NCI-H146 treated with DMSO at 0.1 percent for 48 hours (cell line): Measurements from ENCODE around the gene PIP4P1.
"Not testable (repeated sequence)": the region's sequence is repeated elsewhere in the genome, so short reads cannot be mapped to it uniquely, and the experiment has no call there.

ENCODE experiments used
- DNase-seq: peaks from one replicate; lab custom pipeline; 2025; ENCODE audit not compliant: unreplicated experiment; lab: John Stamatoyannopoulos, UW

The PIP4P1 gene

DNA sequence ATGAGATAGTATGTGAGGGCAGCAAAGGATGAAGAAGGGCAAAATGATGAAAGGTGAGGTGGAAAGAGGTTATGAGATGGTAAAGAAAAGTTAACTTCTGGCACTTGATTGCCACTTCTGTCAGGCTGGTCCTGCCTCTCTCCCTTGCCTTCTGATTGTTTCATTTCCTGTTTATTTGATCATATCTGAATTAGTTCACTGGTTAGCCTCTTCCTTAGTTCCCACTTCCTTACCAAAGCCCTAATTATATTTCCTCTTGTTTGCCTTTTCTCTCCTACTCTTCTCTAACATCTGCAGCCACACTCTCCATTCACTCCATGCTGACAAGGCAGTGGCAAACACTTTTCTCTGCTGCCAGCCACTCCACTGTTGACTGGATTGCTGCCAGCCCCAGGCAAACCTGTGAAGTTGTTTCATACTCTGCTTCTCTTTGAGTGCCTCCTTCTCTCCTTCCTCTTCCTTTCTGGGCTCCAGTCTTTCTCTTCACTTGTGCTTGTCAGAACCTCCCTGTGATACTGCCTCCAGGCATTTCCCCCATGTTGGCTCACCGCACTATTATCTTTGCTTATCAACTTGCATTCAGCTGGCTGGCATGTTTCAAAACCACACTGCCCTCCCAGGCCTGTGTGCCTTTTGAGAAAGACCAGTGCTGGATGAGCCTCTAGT lies 16.1 kb upstream of the PIP4P1 start:
- no peak for DNase-seq

DNA sequence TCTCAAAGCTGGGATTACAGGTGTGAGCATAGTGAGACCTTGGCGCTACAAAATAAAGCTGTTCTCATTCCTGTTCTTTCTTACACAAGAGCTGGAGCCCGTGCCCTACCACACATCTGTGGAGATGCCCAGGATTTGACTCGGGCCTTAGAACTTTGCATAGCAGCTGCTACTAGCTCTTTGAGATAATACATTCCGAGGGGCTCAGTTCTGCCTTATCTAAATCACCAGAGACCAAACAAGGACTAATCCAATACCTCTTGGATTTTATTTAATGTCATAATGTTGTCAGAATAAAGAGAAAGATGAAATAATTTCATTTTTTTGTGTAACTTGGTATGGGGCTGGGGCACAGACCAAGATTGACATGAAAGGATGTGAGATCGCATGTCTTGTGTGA lies 15.5 kb upstream of the PIP4P1 start:
- no peak for DNase-seq

DNA sequence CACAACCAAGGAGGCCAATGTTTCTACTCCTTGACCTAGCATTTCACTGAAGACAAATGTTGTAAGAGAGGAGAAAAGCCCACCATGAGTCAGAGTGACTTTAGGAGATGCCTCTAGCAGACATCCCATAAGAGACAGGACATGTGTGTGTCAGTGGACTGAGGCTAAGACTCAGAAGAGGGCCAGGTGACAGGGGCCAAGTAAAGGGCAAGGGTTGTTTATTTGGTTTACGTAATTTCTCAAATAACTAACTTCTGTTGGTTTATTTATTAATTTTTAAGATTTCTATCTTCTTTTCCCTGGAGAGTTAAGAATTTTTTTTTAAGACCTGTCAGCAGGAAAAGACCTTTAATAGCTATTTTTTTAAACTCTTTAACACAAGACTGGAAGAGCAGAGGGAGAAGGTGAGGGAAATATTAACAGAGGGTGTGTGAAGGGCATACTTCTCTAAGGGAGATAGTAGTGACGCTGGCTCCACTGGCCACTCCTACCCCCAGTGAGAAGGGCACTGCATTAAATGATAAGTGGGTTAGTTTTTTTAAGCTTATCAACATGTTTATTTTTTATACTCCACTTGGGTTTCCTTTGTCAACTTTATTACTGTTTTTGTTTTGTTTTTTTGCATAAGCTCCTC lies 11.4 kb upstream of the PIP4P1 start:
- no peak for DNase-seq

DNA sequence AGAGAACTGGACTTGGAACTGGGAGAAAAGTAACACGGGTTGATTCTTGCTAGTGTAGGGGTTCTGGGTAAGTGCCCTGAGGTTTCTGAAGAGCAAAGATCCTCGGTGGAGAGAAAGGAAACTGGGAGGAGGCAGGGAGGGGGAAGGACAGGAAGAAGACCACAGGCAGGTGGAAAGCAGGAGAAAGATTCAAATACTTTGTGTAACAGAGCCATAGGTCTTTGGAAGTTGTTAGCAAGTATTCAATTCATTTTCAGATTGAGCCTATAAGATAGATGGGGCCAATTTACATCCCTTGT lies 9.3 kb upstream of the PIP4P1 start:
- DNase-seq: no peak

DNA sequence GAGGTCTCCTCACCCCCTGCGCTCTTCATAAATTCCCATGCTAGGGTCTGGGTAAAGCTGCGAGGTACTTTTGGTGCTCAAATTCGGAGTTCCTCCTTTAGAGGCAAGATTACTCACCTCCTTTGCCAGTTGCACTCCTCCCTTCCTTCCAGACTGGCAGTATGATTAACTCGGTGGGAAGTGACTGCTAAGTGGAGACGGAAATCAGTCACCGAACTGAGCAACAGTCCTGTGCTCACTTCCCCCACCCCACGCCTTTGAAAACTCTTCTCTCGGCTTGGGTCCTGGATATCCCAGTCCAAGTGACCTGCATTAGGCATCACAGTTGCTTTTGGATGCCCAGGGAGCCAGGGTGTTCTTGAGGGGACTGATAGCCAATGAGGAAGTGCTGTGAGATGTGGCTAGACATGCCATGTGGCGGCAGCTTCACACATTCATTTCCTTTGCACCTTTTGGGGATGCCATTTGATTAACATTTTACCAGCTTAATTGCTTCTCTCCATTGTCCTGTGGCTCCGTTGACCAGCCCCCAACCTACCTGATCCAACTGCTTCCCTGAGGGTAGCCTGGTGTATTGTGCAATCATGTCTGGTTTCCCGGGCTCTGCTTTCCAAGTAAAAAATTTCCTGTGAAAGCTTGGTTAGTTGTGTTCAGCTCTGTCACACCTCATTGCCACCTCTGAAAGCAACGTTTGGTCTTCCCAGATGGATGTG lies 8.8 kb upstream of the PIP4P1 start:
- DNase-seq: peak; percentile 19

DNA sequence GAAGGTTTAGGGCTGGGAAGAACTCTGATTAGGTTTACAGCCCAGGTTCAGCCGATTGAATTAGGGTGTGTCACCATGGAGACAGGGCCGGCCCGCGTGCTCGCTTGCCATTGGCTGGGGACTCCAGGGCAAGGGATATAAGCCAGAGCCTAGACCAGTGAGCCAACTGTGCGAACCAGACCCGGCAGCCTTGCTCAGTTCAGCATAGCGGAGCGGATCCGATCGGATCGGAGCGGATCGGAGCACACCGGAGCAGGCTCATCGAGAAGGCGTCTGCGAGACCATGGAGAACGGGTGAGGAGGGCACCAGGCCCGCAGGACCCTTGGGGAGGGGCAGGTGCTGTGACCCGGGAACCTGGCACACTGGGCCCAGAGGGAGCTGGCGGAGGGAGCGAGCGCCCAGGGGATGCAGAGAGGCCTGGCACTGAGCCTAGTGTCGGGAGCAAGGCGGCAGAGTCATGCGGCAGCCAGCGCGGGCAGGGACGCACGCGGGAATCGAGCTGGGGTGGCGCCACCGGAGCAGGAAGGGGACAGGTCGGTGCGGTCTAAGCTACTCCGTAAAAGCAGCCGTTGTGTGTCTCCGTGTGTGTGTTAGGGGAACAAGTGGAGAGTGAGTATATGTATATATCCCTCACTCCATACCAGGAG lies 8.1 kb upstream of the PIP4P1 start, which contains the start of gene PNP:
Gene PNP (plus strand): TSS at position 165 of the 648 bp plus-strand sequence. CDS start 119 bp downstream, at position 284.
- peak; percentile 87 for DNase-seq

DNA sequence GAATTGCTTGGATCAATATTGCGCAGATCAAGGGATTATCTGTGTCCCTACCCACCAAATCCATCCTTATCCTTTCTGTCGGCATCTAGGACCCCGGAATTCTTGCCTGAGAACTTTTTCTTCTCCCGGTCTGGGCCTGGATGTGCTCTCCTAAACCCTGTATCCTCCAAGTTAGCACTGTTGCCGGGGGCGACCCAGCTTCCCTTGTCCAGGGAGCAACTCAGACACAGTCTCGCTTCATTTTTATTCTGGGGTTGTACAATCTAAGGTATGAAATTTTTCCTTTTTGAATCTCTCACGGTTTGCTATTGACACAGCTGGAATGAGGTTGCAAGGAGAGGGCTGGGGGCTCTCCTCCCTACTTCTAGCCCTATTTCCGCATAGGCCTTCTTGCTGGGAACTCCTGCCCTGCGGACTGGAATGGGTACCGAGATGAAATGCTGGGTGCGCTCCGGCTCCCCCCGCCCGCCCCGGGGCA lies 7.6 kb upstream of the PIP4P1 start:
- no peak for DNase-seq

DNA sequence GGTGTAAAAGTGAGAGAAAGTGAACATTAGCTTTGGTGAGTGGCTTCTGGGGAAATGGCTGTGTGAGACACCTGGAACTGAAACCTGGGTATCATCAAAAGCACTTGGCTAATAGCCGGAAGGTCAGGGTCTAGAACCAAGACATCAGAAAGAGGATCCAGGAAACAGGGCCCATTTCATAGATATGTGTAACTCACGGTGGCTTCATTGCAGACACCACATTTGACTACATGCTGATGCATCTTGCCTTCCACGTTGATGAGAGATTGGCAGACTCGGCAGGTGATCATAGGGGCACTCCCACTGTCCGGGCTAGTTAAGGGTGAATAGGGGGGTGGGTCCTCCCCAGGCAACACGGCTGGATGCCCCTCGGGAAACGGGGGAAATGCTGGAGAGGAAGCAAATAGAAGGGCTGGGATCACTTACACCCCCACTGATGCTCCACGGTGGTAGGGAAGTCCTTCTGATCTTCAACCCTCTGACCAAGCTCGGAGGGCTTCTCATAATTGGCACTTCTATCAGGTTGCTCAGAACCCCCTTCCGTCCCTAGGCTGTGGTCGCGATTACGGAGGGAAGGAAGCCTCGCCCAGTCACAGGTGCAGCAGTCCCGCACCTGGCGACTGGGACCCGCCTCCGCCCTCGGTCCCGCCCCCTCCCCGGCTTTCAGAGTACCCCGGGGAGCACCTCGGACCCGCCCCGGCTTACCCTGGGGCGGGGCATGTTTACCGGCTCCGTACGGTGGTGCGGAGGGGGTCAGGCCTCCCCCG lies 593 bp downstream of the PIP4P1 start:
- DNase-seq: peak; percentile 21

DNA sequence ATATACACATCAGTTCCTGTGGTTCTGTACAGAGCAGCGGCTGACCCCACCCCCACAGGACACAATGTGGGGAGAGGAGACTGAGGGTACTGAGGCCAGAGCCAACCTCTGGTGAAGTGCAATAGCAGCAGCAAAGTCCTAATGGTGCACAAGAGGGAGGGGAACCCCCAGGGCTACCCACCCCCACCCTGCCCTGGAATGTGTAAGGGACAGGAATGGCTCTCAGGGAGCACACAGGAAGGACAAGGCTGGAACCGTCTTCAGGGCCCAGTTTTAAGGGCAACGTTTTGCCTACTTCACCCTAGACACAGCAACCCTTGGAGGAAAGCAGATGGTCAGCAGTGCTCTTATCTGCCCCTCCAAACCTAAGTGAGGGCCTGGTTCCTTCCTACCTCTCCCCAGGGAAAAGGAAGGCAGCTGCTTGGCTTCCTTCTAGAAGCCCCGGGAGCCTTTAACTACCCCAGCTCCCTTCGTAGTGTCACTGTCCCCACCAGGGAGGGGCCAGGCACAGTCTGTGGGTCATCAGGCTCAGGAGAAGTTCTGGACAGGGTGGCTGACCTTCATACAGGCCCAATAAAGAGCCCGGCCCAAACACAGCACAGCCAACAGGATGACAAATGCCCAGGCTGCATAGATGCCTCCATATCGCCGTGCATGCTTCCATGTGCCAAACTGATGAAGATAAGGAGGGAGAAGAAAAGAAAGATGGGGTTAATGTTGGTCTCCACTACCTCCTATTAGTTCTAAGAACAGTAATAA lies 3.0 kb downstream of the PIP4P1 start:
- no peak for DNase-seq

DNA sequence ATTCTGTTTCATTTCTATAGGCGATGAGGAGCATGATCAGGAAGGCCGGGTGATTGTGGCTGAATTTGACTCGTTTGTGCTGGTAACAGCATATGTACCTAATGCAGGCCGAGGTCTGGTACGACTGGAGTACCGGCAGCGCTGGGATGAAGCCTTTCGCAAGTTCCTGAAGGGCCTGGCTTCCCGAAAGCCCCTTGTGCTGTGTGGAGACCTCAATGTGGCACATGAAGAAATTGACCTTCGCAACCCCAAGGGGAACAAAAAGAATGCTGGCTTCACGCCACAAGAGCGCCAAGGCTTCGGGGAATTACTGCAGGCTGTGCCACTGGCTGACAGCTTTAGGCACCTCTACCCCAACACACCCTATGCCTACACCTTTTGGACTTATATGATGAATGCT lies 4.3 kb downstream of the PIP4P1 start:
- DNase-seq: no peak

DNA sequence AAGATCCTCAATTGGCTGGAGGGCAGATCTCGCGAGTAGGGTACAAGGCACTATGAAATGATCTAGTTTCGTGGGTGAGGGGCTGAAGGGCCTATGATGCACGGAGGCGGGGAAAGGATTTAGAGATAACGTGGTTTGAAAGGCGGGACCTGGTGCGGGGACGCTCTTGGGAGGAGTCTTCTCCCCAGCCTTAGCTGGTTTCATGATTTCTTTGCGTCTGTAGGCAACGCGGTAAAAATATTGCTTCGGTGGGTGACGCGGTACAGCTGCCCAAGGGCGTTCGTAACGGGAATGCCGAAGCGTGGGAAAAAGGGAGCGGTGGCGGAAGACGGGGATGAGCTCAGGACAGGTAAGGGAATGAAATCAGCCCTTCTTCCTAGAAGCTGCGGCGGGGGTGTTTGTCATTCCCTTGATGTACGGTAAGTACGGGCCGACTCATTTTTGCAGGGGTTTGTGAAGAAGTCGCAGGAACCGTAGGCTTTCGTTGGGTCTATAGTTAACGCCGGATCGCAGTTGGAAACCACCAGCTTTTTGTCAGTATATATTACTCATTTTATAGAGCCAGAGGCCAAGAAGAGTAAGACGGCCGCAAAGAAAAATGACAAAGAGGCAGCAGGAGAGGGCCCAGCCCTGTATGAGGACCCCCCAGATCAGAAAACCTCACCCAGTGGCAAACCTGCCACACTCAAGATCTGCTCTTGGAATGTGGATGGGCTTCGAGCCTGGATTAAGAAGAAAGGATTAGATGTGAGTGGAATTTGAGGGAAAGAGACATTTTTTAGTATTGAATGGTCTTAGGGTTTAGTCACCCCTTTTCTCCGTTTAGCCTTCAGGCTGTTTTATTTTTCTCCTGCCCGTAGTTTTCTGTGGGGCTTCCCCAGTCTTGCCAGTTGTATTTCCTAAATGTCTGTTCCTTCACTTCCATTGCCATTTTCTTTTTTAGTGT lies 5.6 kb downstream of the PIP4P1 start:
- DNase-seq: no peak

DNA sequence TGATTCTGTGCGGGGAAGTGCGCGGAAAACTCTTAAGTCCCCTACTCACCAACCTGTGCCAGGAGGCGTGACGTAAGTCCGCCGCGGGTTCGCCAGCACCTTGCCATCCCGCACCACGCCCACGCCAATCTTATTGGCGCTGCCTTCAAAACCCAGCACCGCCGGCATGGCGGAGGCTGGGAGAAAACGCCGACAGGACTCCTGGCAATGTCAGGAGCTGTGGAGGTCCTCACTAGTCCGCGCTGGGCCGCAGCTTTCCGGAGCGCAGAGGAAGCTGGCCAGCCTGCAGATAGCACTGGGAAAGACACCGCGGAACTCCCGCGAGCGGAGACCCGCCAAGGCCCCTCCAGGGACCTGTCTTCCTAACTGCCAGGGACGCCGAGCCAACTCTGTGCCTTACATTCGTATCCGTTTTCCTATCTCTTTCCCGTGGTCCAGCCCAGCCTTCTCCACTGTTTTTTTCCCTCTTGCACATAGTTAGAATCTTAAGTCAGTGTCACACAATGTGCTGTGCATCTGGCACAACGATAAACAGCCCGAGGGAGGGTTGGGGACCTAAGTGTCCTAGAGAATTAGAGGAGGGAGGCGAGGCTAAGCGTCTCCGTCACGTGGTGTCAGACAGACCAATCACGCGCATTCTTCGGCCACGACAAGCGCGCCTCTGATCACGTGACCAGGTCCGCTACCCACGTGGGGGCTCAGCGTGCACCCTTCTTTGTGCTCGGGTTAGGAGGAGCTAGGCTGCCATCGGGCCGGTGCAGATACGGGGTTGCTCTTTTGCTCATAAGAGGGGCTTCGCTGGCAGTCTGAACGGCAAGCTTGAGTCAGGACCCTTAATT lies 6.5 kb downstream of the PIP4P1 start, which contains the start of the genes APEX1 and OSGEP:
Gene APEX1 (plus strand): TSS at position 711 of the 839 bp plus-strand sequence. CDS start 420 bp downstream, outside the sequence.
Gene OSGEP (minus strand): TSS at position 297 of the 839 bp plus-strand sequence. CDS start 129 bp downstream, at position 168.
- peak; percentile 96 for DNase-seq

DNA sequence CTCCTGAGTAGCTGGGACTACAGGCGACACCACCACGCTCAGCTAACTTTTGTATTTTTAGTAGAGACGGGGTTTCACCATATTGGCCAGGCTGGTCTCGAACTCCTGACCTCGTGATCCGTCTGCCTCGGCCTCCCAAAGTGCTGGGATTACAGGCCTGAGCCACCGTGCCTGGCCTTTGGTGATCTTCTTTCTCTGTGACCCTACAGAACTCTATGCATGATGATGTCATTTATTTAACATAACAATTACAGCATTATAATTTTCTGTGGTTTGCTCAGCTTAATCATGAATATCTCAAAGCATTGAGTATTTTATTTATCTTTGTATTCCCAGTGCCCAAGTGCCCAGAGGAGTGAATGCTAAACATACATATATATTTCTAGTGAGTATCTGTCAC lies 8.4 kb downstream of the PIP4P1 start:
- not testable (repeated sequence) for DNase-seq

DNA sequence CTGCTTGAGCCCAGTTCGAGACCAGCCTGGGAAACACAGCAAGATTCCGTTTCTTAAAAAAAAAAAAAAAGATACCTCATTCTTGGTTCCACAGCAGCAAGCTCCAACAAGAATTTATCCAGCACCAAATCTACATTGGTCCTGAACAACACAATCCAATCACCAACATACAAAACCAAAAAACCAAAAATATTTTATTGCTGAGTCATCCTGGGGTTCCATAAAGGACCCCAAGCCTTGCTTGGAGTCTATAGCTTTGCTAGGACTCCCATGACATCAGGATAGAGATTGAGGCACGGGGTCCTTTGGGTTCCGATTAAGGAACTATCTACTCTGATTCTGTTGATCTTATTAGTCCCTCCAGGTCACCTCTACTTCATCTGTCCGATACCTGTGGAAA lies 14.3 kb downstream of the PIP4P1 start:
- no peak for DNase-seq

DNA sequence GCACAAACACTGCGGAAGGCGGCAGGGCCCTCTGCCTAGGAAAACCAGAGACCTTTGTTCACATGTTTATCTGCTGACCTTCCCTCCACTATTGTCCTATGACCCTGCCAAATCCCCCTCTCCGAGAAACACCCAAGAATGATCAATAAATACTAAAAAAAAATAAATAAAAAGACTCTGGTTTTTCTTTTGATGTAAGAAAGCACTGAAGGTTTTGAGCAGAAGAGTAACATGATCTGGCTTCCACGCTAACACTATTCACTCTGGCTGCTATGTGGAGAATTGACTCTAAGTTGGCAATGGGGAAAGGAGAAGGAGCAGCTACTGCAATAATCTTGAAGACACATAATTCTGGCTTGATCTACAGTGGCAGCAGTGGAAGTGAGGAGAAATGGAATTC lies 17.6 kb downstream of the PIP4P1 start:
- not testable (repeated sequence) for DNase-seq

DNA sequence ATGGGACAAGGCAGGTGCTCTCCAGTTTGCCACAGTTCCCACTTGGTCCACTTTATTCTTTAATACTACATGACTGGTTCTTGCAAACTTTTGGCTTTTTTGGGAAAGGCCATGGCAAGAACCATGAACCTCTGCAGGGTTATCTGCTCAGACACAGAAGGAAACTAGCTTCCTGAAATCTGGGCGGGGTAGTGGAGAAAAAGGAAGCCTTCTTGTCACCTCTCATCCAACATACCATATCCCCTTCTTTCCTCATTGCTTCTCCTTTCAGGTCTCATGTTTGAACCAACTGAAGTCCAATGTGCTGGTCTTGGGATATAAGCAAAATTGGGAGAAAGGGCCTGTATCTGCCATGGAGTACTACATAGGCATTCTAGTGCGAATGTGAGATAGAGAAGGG lies 19.8 kb downstream of the PIP4P1 start:
- no peak for DNase-seq

DNA sequence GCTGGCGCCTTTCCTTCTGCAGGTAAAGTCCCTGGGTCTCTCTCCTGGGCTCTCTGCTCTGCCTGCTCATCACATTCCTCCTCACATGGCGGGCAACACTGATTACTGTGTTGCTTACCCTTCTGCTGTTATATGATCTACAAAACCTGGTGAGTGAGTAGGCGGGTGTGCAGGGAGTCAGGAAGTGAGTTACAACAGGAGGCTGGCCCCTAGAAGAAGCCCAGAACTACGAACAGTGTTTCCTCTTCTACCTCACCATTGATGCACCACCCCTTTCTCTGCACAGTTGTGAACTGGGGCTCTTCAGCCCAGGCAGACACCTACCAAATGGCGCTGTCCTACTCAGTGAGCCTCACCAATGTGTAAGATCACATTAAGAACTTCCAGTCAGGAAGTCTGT lies 20.4 kb downstream of the PIP4P1 start:
- DNase-seq: no peak

DNA sequence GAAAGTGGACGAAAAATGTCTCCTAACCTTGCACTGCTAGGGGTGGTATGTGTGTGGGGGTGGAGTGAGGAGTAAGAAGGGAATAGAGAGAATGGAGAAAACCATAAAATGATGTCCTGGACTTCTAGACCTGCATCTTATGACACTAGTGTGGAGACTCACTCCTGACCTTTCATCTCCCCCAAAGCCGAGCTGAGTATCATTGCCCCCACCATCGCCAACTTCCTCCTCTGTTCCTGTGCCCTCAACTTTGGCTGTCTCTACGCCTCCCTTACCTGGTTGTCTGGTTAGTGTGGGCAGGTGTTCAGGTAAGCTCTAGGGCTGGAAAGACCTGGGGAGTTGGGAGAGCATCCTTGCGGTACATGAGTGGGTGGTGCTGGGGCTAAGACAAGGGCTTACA lies 20.8 kb downstream of the PIP4P1 start:
- DNase-seq: no peak
